ENCODE measurements around the gene CD163. TPM values are rescaled to one million over a fixed set of nuclear protein-coding genes. Genes with fewer than 3 reads are reported as not detected.

The CD163 gene
- total RNA-seq, 1 donor from 2014 or later, result 0.14 TPM

- Mint-ChIP-seq H3K36me3 (no peaks in the 10 kb centered on the region), H3K4me1 (ENCODE audit: unreplicated experiment) (no peaks in the 10 kb centered on the region), H3K27me3 (peaks cover 28% of the 10 kb centered on the region), H3K4me3 (no peak overlapping the region), H3K9me3 (no peaks in the 10 kb centered on the region), H3K27ac (no peak overlapping the region)
- TF ChIP-seq CTCF (conservative IDR thresholded peaks at IDR 0.05), result no peak
- DNase-seq (ENCODE audit: extremely low spot score, unreplicated experiment), result no peak
Measured at GRCh38 chr12:7495136-7495535, 8.4 kb downstream of the CD163 start.

GRCh38 chr12:7493006-7493405 lies 10.6 kb downstream of the CD163 start:
- H3K27me3 Mint-ChIP-seq, result peaks cover 19% of the 10 kb centered on the region
- H3K36me3 Mint-ChIP-seq, result no peaks in the 10 kb centered on the region
- no peak for DNase-seq (ENCODE audit: extremely low spot score, unreplicated experiment)
- no peak for TF ChIP-seq CTCF (conservative IDR thresholded peaks at IDR 0.05)
- H3K4me1 Mint-ChIP-seq (ENCODE audit: unreplicated experiment), result no peaks in the 10 kb centered on the region
- no peak overlapping the region for H3K27ac Mint-ChIP-seq
- H3K9me3 Mint-ChIP-seq, result no peaks in the 10 kb centered on the region
- H3K4me3 Mint-ChIP-seq, result no peak overlapping the region

DNA sequence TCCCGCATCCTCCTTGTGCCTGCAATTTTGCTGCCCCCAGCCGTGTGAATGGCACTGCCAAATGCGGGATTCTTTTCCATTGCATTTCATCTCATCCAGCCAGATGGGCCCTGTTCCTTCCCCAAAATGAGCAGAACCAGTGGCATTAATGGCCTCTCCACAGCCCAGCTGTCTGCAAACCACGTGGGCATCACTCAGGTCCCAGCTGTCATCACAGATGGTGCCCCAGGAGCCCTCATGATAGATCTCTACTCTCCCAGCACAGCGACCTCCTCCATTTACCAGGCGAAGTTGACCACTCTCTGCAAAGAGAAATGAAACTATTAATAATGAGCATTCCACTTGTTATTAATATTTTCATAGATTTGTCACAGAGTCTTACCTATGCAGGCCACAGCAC lies 17.1 kb downstream of the CD163 start:
- Mint-ChIP-seq H3K27ac (no peak overlapping the region), H3K4me3 (no peak overlapping the region), H3K27me3 (peaks cover 13% of the 10 kb centered on the region), H3K9me3 (no peaks in the 10 kb centered on the region), H3K4me1 (ENCODE audit: unreplicated experiment) (no peaks in the 10 kb centered on the region), H3K36me3 (no peaks in the 10 kb centered on the region)
- TF ChIP-seq CTCF (conservative IDR thresholded peaks at IDR 0.05), result no peak
- no peak for DNase-seq (ENCODE audit: extremely low spot score, unreplicated experiment)

GRCh38 chr12:7485095-7485494 lies 18.5 kb downstream of the CD163 start:
- no peak overlapping the region for H3K27ac Mint-ChIP-seq
- DNase-seq (ENCODE audit: extremely low spot score, unreplicated experiment), result no peak
- no peaks in the 10 kb centered on the region for H3K4me1 Mint-ChIP-seq (ENCODE audit: unreplicated experiment)
- no peaks in the 10 kb centered on the region for H3K36me3 Mint-ChIP-seq
- no peak for TF ChIP-seq CTCF (conservative IDR thresholded peaks at IDR 0.05)
- no peaks in the 10 kb centered on the region for H3K9me3 Mint-ChIP-seq
- H3K27me3 Mint-ChIP-seq, result peaks cover 14% of the 10 kb centered on the region
- H3K4me3 Mint-ChIP-seq, result no peak overlapping the region

DNA sequence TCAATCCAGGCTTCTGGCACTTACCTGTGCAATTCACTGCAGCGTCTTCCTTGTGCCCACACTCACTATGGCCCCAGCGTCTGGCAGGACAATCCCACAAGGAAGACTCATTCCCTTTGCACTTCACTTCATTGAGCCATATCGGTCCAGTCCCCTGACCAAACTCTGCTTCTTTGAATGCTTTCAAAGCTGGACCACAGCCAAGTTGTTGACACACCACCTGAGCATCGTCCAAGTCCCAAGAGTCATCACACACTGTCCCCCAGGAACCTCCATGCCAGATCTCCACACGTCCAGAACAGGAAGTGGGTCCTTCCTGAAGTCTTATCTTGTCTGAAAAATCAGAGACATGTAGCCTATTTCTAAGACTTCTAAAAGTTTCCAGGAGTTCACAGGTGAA lies 20.2 kb downstream of the CD163 start:
- no peaks in the 10 kb centered on the region for H3K36me3 Mint-ChIP-seq
- H3K27me3 Mint-ChIP-seq, result peaks cover 14% of the 10 kb centered on the region
- H3K4me3 Mint-ChIP-seq, result no peak overlapping the region
- H3K4me1 Mint-ChIP-seq (ENCODE audit: unreplicated experiment), result peaks cover 3% of the 10 kb centered on the region
- DNase-seq (ENCODE audit: extremely low spot score, unreplicated experiment), result no peak
- no peak overlapping the region for H3K27ac Mint-ChIP-seq
- TF ChIP-seq CTCF (conservative IDR thresholded peaks at IDR 0.05), result no peak
- H3K9me3 Mint-ChIP-seq, result no peaks in the 10 kb centered on the region

DNA sequence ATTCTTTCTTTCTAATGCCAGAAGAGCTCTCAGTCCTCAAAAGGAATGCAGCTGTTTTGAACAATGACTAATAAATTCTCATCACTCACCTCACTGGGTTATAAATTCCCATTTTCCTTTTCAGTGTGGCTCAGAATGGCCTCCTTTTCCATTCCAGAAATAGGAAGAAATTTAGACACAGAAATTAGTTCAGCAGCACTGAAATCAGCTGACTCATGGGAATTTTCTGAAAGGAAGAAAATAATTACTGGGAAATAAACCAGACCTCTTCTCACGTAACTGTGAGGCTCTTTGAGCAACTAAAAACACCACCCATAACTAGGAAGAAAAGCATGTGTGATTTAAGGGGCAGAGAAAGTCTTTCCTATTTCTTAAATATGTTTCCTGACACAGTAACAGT lies 23.8 kb downstream of the CD163 start:
- H3K36me3 Mint-ChIP-seq, result no peaks in the 10 kb centered on the region
- peaks cover 20% of the 10 kb centered on the region for H3K27me3 Mint-ChIP-seq
- H3K27ac Mint-ChIP-seq, result no peak overlapping the region
- no peak for DNase-seq (ENCODE audit: extremely low spot score, unreplicated experiment)
- H3K4me3 Mint-ChIP-seq, result no peak overlapping the region
- no peak for TF ChIP-seq CTCF (conservative IDR thresholded peaks at IDR 0.05)
- H3K4me1 Mint-ChIP-seq (ENCODE audit: unreplicated experiment), result peaks cover 3% of the 10 kb centered on the region
- H3K9me3 Mint-ChIP-seq, result no peaks in the 10 kb centered on the region

All from type B pancreatic cell (in vitro differentiated cells).